Measurements from ENCODE around the gene DACT3.

DACT3 gene

DNA sequence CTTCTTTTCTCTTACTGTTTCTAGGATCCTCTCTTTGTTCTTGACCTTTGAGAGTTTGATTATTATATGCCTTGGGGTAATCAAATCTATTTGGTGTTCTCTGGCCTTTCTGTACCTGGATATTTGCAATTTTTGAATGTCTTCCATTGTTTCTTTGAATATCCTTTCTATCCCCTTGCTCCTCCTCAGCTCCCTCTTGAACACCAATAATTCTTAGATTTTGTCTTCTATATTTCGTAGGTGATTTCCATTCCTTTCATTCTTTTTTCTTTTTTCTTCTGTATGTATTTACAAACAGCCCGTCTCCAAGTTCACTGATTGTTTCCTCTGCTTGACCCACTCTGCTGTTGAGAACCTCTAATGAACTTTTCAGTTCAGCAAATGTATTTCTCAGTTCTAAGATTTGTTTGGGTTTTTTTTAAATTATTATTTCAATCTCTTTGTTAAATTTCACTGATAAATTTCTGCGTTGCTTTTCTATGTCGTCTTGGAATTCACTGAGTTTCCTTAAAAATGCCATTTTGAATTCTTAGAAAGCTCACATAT, 62.5 kb downstream of the DACT3 start:
- DNase-seq (ENCODE audit: low read depth, low spot score): no peak

Measured in ELF-1 (cell line).